Activated CD4-positive, alpha-beta T cell treated with anti-CD3 and anti-CD28 coated beads, Interleukin-2, Interleukin-6, amounts not matched to agents 100 ng/mL and 50 ng/mL, durations not matched to agents 16 hours and 8 hours (primary cell): Measurements from ENCODE around the gene FXN.

Experiments
- DNase-seq: peaks from one replicate; pipeline ENCODE4 v3.0.0-alpha.2; 2020

The FXN gene

DNA sequence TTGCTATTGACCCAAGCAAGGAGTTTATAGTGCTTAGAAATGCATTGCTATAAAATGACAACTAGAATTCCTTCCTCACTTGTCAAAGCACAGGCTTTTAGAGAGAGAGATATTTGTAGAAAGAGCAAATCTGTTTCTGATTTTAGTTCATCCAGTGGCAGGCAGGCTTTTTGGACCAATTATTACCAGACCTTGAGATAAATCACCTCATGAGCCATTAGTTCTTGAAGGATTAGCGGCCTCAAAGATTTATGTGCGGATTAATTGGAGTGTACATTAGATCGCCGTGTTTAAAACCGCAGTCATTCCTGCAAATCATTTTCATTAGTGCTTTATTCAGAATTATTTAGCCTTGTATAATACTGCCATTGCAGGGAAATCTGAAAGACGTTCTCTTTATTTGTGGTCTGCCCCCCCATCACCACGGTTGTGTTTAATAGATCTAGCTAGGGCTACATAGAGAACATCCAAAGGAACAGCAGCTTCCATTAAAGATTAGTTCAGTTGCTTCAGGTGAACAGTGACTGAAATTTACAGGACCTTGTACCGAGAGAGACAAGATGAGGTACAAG is 109.7 kb downstream of the FXN start:
- DNase-seq: no peak

GRCh38 chr9:69147041-69147834 is 111.7 kb downstream of the FXN start:
- DNase-seq: no peak

GRCh38 chr9:69149321-69149807 is 113.8 kb downstream of the FXN start:
- DNase-seq: no peak
